Liver (tissue), 9 donors: ENCODE results near the gene F7. TPM values are rescaled to one million over a fixed set of nuclear protein-coding genes. Genes with fewer than 3 reads are reported as not detected.

Experiments
- DNase-seq: peaks from one replicate; pipeline ENCODE4 v3.0.0-alpha.2; 2017; ENCODE audit warnings: low spot score
- H3K27ac ChIP-seq, 2 donors: one replicate each; pipeline ENCODE4 v1.7.0; 2013; ENCODE audit warnings: inconsistent platforms in 2 of 2, low read length in 2 of 2, control low read depth in 1 of 2, low read depth in 1 of 2, mild to moderate bottlenecking in 1 of 2
- H3K27me3 ChIP-seq, 4 donors: one replicate each; pipeline versions ENCODE4 v1.6.1 to v1.7.0; 2013; ENCODE audit warnings: low read length in 3 of 4, inconsistent platforms in 1 of 4, mild to moderate bottlenecking in 1 of 4, moderate library complexity in 1 of 4; ENCODE audit not compliant: control insufficient read depth in 4 of 4, insufficient read depth in 4 of 4
- H3K36me3 ChIP-seq, 4 donors: one replicate each; pipeline versions ENCODE4 v1.6.1 to v1.7.0; 2013; ENCODE audit warnings: low read length in 3 of 4, mild to moderate bottlenecking in 3 of 4, low read depth in 1 of 4, moderate library complexity in 1 of 4; ENCODE audit not compliant: control insufficient read depth in 4 of 4, insufficient read depth in 3 of 4
- H3K4me1 ChIP-seq, 4 donors: one replicate each; pipeline versions ENCODE4 v1.6.1 to v1.7.0; 2013; ENCODE audit warnings: low read length in 3 of 4, mild to moderate bottlenecking in 3 of 4, moderate library complexity in 1 of 4; ENCODE audit not compliant: control insufficient read depth in 4 of 4, insufficient read depth in 4 of 4
- H3K4me3 ChIP-seq, 3 donors: one replicate each; pipeline versions ENCODE4 v1.6.1 to v1.7.0; 2013; ENCODE audit warnings: low read length in 3 of 3, control low read depth in 1 of 3, low read depth in 1 of 3, mild to moderate bottlenecking in 1 of 3
- H3K9ac ChIP-seq, 2 donors: one replicate each; pipeline ENCODE4 v1.7.0; 2013; ENCODE audit warnings: low read length in 2 of 2, mild to moderate bottlenecking in 2 of 2, moderate library complexity in 2 of 2, control low read depth in 1 of 2, low read depth in 1 of 2
- H3K9me3 ChIP-seq, 4 donors: one replicate each; pipeline versions ENCODE4 v1.6.1 to v1.7.0; 2013; ENCODE audit warnings: low read length in 3 of 4; ENCODE audit not compliant: control insufficient read depth in 4 of 4
- EGR1 ChIP-seq, 2 donors: IDR thresholded peaks; 2 replicates each; pipeline ENCODE4 v1.6.1; 2016 to 2018; ENCODE audit warnings: antibody characterized with exemption in 2 of 2, low read depth in 2 of 2
- FOXA1 ChIP-seq: IDR thresholded peaks from 2 replicates; pipeline ENCODE4 v1.6.1; 2016; ENCODE audit warnings: antibody characterized with exemption
- FOXA2 ChIP-seq: IDR thresholded peaks from 2 replicates; pipeline ENCODE4 v1.6.1; 2016; ENCODE audit warnings: antibody characterized with exemption
- GABPA ChIP-seq, 2 donors: IDR thresholded peaks in 1 of 2; conservative IDR thresholded peaks in 1 of 2; 2 replicates each; pipeline ENCODE4 v1.6.1; 2016; ENCODE audit warnings: antibody characterized with exemption in 2 of 2, mild to moderate bottlenecking in 1 of 2, moderate library complexity in 1 of 2
- HNF4A ChIP-seq, 2 donors: conservative IDR thresholded peaks; 2 replicates each; pipeline ENCODE4 v1.6.1; 2016; ENCODE audit warnings: antibody characterized with exemption in 2 of 2, mild to moderate bottlenecking in 2 of 2
- HNF4G ChIP-seq: IDR thresholded peaks from 2 replicates; pipeline ENCODE4 v1.6.1; 2016; ENCODE audit warnings: antibody characterized with exemption
- JUND ChIP-seq, 2 donors: IDR thresholded peaks; 2 replicates each; pipeline ENCODE4 v1.6.1; 2016; ENCODE audit warnings: antibody characterized with exemption in 2 of 2
- NR2F2 ChIP-seq: IDR thresholded peaks from 2 replicates; pipeline ENCODE4 v1.6.1; 2016; ENCODE audit warnings: antibody characterized with exemption
- RAD21 ChIP-seq, 2 donors: IDR thresholded peaks; 2 replicates each; pipeline ENCODE4 v1.6.1; 2016; ENCODE audit warnings: antibody characterized with exemption in 2 of 2, mild to moderate bottlenecking in 2 of 2
- RXRA ChIP-seq, 2 donors: IDR thresholded peaks; 2 replicates each; pipeline ENCODE4 v1.6.1; 2017 to 2018; ENCODE audit warnings: antibody characterized with exemption in 2 of 2, mild to moderate bottlenecking in 1 of 2
- SP1 ChIP-seq: IDR thresholded peaks from 2 replicates; pipeline ENCODE4 v1.6.1; 2018; ENCODE audit warnings: antibody characterized with exemption, mild to moderate bottlenecking
- TAF1 ChIP-seq: conservative IDR thresholded peaks from 2 replicates; pipeline ENCODE4 v1.6.1; 2016; ENCODE audit warnings: antibody characterized with exemption, mild to moderate bottlenecking
- YY1 ChIP-seq: IDR thresholded peaks from 2 replicates; pipeline ENCODE4 v1.6.1; 2016; ENCODE audit warnings: antibody characterized with exemption, mild to moderate bottlenecking
- WGBS: extraction: QIAGEN DNeasy Blood & Tissue Kit; methylation state at CpG from one replicate; pipeline ENCODE4 v1.1.7; 2013; 5-methylcytosine and 5-hydroxymethylcytosine counted together
- polyA plus RNA-seq, 2 donors: library from polyadenylated mRNA; stranded (reverse) in 1 of 2; unstranded in 1 of 2; fragments of 200-250 nt in 1 of 2; fragments of >200 nt in 1 of 2; fragmentation: Nextera tagmentation in 1 of 2; extraction: Ambion mirVana in 1 of 2; gene quantifications; one replicate each; pipeline versions ENCODE4 v1.2.1 to v1.2.3, GENCODE V29; 2013 to 2015
- total RNA-seq, 2 donors: library from RNA; depleted of rRNA; stranded (reverse); fragments of >200 nt; gene quantifications; one replicate each; pipeline ENCODE4 v1.2.3, GENCODE V29; 2014
- TF ChIP-seq, protein P1 (sequence below): IDR thresholded peaks from 2 replicates; pipeline ENCODE4 v1.6.1; 2016; ENCODE audit warnings: antibody characterized with exemption
- TF ChIP-seq, protein P2 (sequence below): IDR thresholded peaks from 2 replicates; pipeline ENCODE4 v1.6.1; 2016; ENCODE audit warnings: antibody characterized with exemption
- TF ChIP-seq, protein P3 (sequence below): fragments of 150-350 bp; IDR thresholded peaks from 2 replicates; pipeline ENCODE4 v1.5.1; 2017; ENCODE audit warnings: improper control_type of control experiment, low read depth, low read length; ENCODE audit not compliant: missing input control
- TF ChIP-seq, protein P4 (sequence below): IDR thresholded peaks from 2 replicates; pipeline ENCODE4 v1.6.1; 2016; ENCODE audit warnings: antibody characterized with exemption, mild to moderate bottlenecking
- donor health status: healthy.
- donor health status: healthy.
- donor health status: healthy.
- donor health status: healthy.
- donor health status: healthy.

F7 gene
- total and polyA plus RNA-seq, 4 donors = 46.6 to 92.6 (median 66.2) TPM

DNA sequence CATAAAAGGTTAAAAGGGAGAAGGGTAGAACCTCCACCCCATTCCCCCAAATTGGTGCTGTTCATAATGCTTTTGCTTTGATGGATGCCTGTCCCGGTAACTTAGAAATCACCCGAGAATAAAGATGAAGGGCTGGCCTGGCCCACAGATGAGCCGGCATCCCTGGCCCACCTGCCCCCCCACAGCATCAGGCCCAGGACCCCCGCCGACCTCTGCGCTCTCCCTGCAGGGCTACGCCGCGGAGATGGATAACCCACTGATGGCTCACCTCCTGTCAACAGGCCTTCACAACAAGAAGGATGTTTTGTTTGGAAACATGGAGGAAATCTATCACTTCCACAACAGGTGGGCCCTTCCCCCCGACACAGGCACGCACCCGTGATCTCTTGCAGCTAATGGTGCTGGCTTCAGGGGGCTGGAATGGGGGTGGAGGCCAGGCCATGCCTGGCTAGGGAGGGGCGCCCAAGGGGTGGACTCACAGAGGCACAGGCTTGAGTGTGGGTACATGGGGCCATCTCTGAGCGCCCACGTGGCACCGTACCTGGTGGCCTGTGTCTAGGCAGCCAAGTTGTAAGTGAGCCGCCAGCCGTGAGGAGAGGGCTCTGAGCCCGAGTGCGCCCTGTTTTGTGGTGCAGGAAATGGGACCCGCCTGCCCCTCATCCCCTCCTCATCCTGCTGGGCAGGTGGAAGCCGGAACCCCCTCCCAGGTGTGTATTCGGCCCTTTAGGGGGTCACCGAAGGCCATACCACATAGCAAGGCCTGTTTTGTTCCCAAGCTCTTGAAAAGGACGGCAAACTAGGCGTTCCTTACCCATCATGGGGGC lies 23.2 kb upstream of the F7 start:
- H3K36me3 ChIP-seq = peaks cover 0 to 16% (median 6%) of the 10 kb centered on the region in 4 donors

DNA sequence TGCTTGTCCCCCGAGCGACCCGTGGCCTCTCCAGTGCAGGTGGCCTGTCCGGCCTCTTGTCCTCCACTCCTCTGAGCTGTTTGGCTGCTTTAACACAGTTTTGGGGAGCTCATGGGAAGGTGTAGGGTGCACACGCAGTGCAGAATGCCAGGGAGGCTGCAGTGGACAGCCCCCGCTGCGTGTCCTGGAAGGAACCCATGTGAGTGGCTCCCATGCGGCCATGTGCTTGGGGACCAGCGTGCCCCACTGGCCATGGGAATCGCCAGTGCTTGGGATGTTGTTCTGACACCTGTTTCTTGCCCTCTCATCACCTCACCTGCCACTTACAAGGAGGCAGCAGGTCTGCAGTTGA lies 22.6 kb upstream of the F7 start:
- no peak overlapping the region for H3K4me3 ChIP-seq
- no peaks in the 10 kb centered on the region for H3K27me3 ChIP-seq
- DNase-seq = no peak
- WGBS = 90% methylated on average over 10 of the region's 10 CpGs
- H3K9ac ChIP-seq = no peak overlapping the region
- TF ChIP-seq, protein P1, sequence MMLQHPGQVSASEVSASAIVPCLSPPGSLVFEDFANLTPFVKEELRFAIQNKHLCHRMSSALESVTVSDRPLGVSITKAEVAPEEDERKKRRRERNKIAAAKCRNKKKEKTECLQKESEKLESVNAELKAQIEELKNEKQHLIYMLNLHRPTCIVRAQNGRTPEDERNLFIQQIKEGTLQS = no peak
- TF ChIP-seq HNF4G = no peak
- TF ChIP-seq SP1 = no peak
- TF ChIP-seq RXRA (IDR thresholded peaks at IDR 0.05) = no peak
- TF ChIP-seq, protein P2, sequence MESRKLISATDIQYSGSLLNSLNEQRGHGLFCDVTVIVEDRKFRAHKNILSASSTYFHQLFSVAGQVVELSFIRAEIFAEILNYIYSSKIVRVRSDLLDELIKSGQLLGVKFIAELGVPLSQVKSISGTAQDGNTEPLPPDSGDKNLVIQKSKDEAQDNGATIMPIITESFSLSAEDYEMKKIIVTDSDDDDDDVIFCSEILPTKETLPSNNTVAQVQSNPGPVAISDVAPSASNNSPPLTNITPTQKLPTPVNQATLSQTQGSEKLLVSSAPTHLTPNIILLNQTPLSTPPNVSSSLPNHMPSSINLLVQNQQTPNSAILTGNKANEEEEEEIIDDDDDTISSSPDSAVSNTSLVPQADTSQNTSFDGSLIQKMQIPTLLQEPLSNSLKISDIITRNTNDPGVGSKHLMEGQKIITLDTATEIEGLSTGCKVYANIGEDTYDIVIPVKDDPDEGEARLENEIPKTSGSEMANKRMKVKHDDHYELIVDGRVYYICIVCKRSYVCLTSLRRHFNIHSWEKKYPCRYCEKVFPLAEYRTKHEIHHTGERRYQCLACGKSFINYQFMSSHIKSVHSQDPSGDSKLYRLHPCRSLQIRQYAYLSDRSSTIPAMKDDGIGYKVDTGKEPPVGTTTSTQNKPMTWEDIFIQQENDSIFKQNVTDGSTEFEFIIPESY = no peak
- TF ChIP-seq TAF1 = no peak
- TF ChIP-seq EGR1 (IDR thresholded peaks at IDR 0.05; ENCODE audit: low read depth in 2 of 2) = no peak
- TF ChIP-seq HNF4A (conservative IDR thresholded peaks at IDR 0.05) = no peak
- no peak for TF ChIP-seq YY1
- TF ChIP-seq JUND (IDR thresholded peaks at IDR 0.05) = no peak
- TF ChIP-seq FOXA1 = no peak
- TF ChIP-seq, protein P3, sequence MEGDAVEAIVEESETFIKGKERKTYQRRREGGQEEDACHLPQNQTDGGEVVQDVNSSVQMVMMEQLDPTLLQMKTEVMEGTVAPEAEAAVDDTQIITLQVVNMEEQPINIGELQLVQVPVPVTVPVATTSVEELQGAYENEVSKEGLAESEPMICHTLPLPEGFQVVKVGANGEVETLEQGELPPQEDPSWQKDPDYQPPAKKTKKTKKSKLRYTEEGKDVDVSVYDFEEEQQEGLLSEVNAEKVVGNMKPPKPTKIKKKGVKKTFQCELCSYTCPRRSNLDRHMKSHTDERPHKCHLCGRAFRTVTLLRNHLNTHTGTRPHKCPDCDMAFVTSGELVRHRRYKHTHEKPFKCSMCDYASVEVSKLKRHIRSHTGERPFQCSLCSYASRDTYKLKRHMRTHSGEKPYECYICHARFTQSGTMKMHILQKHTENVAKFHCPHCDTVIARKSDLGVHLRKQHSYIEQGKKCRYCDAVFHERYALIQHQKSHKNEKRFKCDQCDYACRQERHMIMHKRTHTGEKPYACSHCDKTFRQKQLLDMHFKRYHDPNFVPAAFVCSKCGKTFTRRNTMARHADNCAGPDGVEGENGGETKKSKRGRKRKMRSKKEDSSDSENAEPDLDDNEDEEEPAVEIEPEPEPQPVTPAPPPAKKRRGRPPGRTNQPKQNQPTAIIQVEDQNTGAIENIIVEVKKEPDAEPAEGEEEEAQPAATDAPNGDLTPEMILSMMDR = no peak
- TF ChIP-seq FOXA2 = no peak
- TF ChIP-seq GABPA (IDR thresholded peaks at IDR 0.05 in 1 of 2, conservative IDR thresholded peaks at IDR 0.05 in 1 of 2) = no peak
- TF ChIP-seq, protein P4, sequence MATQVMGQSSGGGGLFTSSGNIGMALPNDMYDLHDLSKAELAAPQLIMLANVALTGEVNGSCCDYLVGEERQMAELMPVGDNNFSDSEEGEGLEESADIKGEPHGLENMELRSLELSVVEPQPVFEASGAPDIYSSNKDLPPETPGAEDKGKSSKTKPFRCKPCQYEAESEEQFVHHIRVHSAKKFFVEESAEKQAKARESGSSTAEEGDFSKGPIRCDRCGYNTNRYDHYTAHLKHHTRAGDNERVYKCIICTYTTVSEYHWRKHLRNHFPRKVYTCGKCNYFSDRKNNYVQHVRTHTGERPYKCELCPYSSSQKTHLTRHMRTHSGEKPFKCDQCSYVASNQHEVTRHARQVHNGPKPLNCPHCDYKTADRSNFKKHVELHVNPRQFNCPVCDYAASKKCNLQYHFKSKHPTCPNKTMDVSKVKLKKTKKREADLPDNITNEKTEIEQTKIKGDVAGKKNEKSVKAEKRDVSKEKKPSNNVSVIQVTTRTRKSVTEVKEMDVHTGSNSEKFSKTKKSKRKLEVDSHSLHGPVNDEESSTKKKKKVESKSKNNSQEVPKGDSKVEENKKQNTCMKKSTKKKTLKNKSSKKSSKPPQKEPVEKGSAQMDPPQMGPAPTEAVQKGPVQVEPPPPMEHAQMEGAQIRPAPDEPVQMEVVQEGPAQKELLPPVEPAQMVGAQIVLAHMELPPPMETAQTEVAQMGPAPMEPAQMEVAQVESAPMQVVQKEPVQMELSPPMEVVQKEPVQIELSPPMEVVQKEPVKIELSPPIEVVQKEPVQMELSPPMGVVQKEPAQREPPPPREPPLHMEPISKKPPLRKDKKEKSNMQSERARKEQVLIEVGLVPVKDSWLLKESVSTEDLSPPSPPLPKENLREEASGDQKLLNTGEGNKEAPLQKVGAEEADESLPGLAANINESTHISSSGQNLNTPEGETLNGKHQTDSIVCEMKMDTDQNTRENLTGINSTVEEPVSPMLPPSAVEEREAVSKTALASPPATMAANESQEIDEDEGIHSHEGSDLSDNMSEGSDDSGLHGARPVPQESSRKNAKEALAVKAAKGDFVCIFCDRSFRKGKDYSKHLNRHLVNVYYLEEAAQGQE = no peak
- TF ChIP-seq RAD21 (IDR thresholded peaks at IDR 0.05) = no peak
- H3K27ac ChIP-seq = no peak overlapping the region
- H3K36me3 ChIP-seq = peaks cover 0 to 20% (median 5%) of the 10 kb centered on the region in 4 donors
- H3K9me3 ChIP-seq = no peaks in the 10 kb centered on the region
- H3K4me1 ChIP-seq = no peaks in the 10 kb centered on the region

More for the DNA sequence above, 23.2 kb upstream of the F7 start:
- DNase-seq = no peak
- Histone ChIP-seq H3K4me1 (no peaks in the 10 kb centered on the region), H3K9ac (no peak overlapping the region), H3K9me3 (no peaks in the 10 kb centered on the region), H3K27ac (no peak overlapping the region), H3K4me3 (no peak overlapping the region), H3K27me3 (no peaks in the 10 kb centered on the region)
- TF ChIP-seq YY1 (no peak), HNF4A (conservative IDR thresholded peaks at IDR 0.05) (no peak), NR2F2 (no peak), SP1 (no peak)
- TF ChIP-seq, protein P4 = no peak
- TF ChIP-seq, protein P1 = no peak
- 92% methylated on average over 26 of the region's 26 CpGs for WGBS
